WTC11 (cell line): ENCODE measurements around the gene EPS8L1. TPM values are rescaled to one million over a fixed set of nuclear protein-coding genes. Genes with fewer than 3 reads are reported as not detected.

Source experiments
- ATAC-seq: fragments of 200-7000 bp; cut with Tn5 transposase; 2 replicates; pipeline ENCODE4 v1.10.0; 2021; ENCODE audit warnings: mild to moderate bottlenecking, moderate library complexity
- CTCF ChIA-PET: fragments of 300-600 bp; sonication (Branson Sonifier 250); formaldehyde crosslinking; loops from one replicate; lab custom pipeline; 2021; ENCODE audit warnings: antibody characterized with exemption; lab: Charles Lee
- POLR2A ChIA-PET: fragments of 350-600 bp; sonication (Branson Sonifier 250); formaldehyde crosslinking; loops from one replicate; lab custom pipeline; 2021; ENCODE audit warnings: antibody characterized with exemption; lab: Charles Lee
- DNase-seq: peaks from one replicate; pipeline ENCODE4 v3.0.0; 2021; ENCODE audit warnings: low spot score
- H3K27ac Mint-ChIP-seq: 2 replicates; pipeline ENCODE4 v1.8.0; 2021; ENCODE audit warnings: mixed read lengths
- H3K27me3 Mint-ChIP-seq: 2 replicates; pipeline ENCODE4 v1.8.0; 2021; ENCODE audit warnings: low read depth, mild to moderate bottlenecking, moderate library complexity, mixed read lengths
- H3K36me3 Mint-ChIP-seq: 2 replicates; pipeline ENCODE4 v1.8.0; 2021; ENCODE audit warnings: mixed read lengths
- H3K4me1 Mint-ChIP-seq: 2 replicates; pipeline ENCODE4 v1.8.0; 2022; ENCODE audit warnings: mixed read lengths
- H3K4me3 Mint-ChIP-seq: 2 replicates; pipeline ENCODE4 v1.8.0; 2021; ENCODE audit warnings: mild to moderate bottlenecking, moderate library complexity, mixed read lengths
- H3K9me3 Mint-ChIP-seq: 2 replicates; pipeline ENCODE4 v1.8.0; 2021; ENCODE audit warnings: mixed read lengths
- CREM ChIP-seq: sonication (generic); formaldehyde crosslinking; IDR thresholded peaks from 2 replicates; pipeline ENCODE4 v1.8.1; 2022; ENCODE audit warnings: mild to moderate bottlenecking, missing genetic modification reagents, moderate library complexity
- E2F1 ChIP-seq: sonication (generic); formaldehyde crosslinking; IDR thresholded peaks from 2 replicates; pipeline ENCODE4 v1.8.0; 2022; ENCODE audit warnings: mild to moderate bottlenecking, missing genetic modification reagents
- ESRRA ChIP-seq: sonication (generic); formaldehyde crosslinking; IDR thresholded peaks from 2 replicates; pipeline ENCODE4 v1.8.1; 2022; ENCODE audit warnings: mild to moderate bottlenecking, missing genetic modification reagents, borderline replicate concordance
- FOXP4 ChIP-seq: sonication (generic); formaldehyde crosslinking; IDR thresholded peaks from 2 replicates; pipeline ENCODE4 v1.8.0; 2022; ENCODE audit warnings: mild to moderate bottlenecking, missing genetic modification reagents
- JAZF1 ChIP-seq: fragments of 250-450 bp; sonication (Bioruptor Pico); IDR thresholded peaks from 2 replicates; pipeline ENCODE4 v1.9.0; 2021; ENCODE audit warnings: moderate library complexity, mild to moderate bottlenecking, inconsistent platforms
- MAX ChIP-seq: sonication (generic); formaldehyde crosslinking; IDR thresholded peaks from 2 replicates; pipeline ENCODE4 v1.8.0; 2022; ENCODE audit warnings: mild to moderate bottlenecking, missing genetic modification reagents
- NFATC4 ChIP-seq: fragments of 250-450 bp; sonication (Bioruptor Pico); IDR thresholded peaks from 2 replicates; pipeline ENCODE4 v1.9.0; 2021; ENCODE audit warnings: mild to moderate bottlenecking
- NFYB ChIP-seq: sonication (generic); formaldehyde crosslinking; conservative IDR thresholded peaks from 2 replicates; pipeline ENCODE4 v1.8.0; 2022; ENCODE audit warnings: low read depth, missing genetic modification reagents
- SMAD4 ChIP-seq: sonication (generic); formaldehyde crosslinking; IDR thresholded peaks from 2 replicates; pipeline ENCODE4 v1.8.0; 2022; ENCODE audit warnings: mild to moderate bottlenecking, missing genetic modification reagents
- SP1 ChIP-seq: sonication (generic); formaldehyde crosslinking; conservative IDR thresholded peaks from 2 replicates; pipeline ENCODE4 v1.8.1; 2022; ENCODE audit warnings: missing genetic modification reagents
- STAT6 ChIP-seq: sonication (generic); formaldehyde crosslinking; conservative IDR thresholded peaks from 2 replicates; pipeline ENCODE4 v1.8.1; 2023; ENCODE audit warnings: mild to moderate bottlenecking, low read depth, missing genetic modification reagents, moderate library complexity
- TEAD1 ChIP-seq: sonication (generic); formaldehyde crosslinking; IDR thresholded peaks from 2 replicates; pipeline ENCODE4 v1.8.0; 2022; ENCODE audit warnings: mild to moderate bottlenecking, missing genetic modification reagents
- USF2 ChIP-seq: sonication (generic); formaldehyde crosslinking; IDR thresholded peaks from 2 replicates; pipeline ENCODE4 v1.8.1; 2023; ENCODE audit warnings: mild to moderate bottlenecking, missing genetic modification reagents, moderate library complexity
- ZBTB21 ChIP-seq: sonication (generic); formaldehyde crosslinking; IDR thresholded peaks from 2 replicates; pipeline ENCODE4 v1.8.1; 2023; ENCODE audit warnings: mild to moderate bottlenecking, missing genetic modification reagents, borderline replicate concordance
- ZBTB43 ChIP-seq: sonication (generic); formaldehyde crosslinking; IDR thresholded peaks from 2 replicates; pipeline ENCODE4 v1.8.1; 2023; ENCODE audit warnings: mild to moderate bottlenecking, missing genetic modification reagents
- ZNF263 ChIP-seq: sonication (generic); formaldehyde crosslinking; IDR thresholded peaks from 2 replicates; pipeline ENCODE4 v1.8.1; 2022; ENCODE audit warnings: low read depth, mild to moderate bottlenecking, moderate library complexity, missing genetic modification reagents
- ZNF512 ChIP-seq: sonication (generic); formaldehyde crosslinking; IDR thresholded peaks from 2 replicates; pipeline ENCODE4 v1.8.1; 2022; ENCODE audit warnings: missing genetic modification reagents, borderline replicate concordance
- ZNF532 ChIP-seq: fragments of 250-450 bp; sonication (Bioruptor Pico); IDR thresholded peaks from 2 replicates; pipeline ENCODE4 v1.9.0; 2021; ENCODE audit warnings: mild to moderate bottlenecking, borderline replicate concordance
- ZNF671 ChIP-seq: fragments of 250-450 bp; sonication (Bioruptor Pico); IDR thresholded peaks from 2 replicates; pipeline ENCODE4 v1.8.0; 2021; ENCODE audit warnings: mild to moderate bottlenecking
- total RNA-seq: library from RNA; stranded (reverse); gene quantifications from 3 replicates; pipeline ENCODE4 v1.2.3, GENCODE V29; 2021

Gene EPS8L1
- total RNA-seq, 1 experiment from 2014 or later: 38.9 TPM

GRCh38 chr19:55080968-55081769, 5.5 kb downstream of the EPS8L1 start (continued):
- TF ChIP-seq JAZF1 (CRISPR knock-in tag) (no peak), MAX (CRISPR knock-in tag) (peak; percentile 48; the same call in 1 of the 2 replicates), ZBTB21 (CRISPR knock-in tag) (no peak), SP1 (CRISPR knock-in tag) (peak; percentile 63), ZNF671 (no peak), TEAD1 (peak; percentile 68; the same call in 1 of the 2 replicates), SMAD4 (0 out of 2 replicates have a peak, but pooled peaks have one; percentile 44), ZBTB43 (CRISPR knock-in tag) (no peak), FOXP4 (CRISPR knock-in tag) (no peak; the same call in 1 of the 2 replicates), ESRRA (CRISPR knock-in tag) (no peak), ZNF512 (CRISPR knock-in tag) (no peak)

- Mint-ChIP-seq H3K27me3 (peaks cover 76% of the 10 kb centered on the region), H3K4me1 (peaks cover 45% of the 10 kb centered on the region), H3K27ac (no peak overlapping the region), H3K4me3 (peak overlapping the region; percentile 96), H3K9me3 (no peaks in the 10 kb centered on the region), H3K36me3 (0 out of 2 replicates have a peak, but pooled peaks cover 3% of the 10 kb centered on the region)
- no peak for ATAC-seq
- ChIA-PET CTCF (no interaction called here), POLR2A (interaction anchor here (0.6 to 0.7 kb wide), 2 partner anchors 79 to 213 kb away, joined by 3 read pairs; no protein-coding TSS in a partner anchor)
- no peak for DNase-seq
- no peak for TF ChIP-seq ZNF532 (CRISPR knock-in tag)
- TF ChIP-seq NFYB (CRISPR knock-in tag): no peak
- no peak for TF ChIP-seq E2F1
- TF ChIP-seq ZNF671: no peak
- no peak for TF ChIP-seq ZNF263 (CRISPR knock-in tag)
- no peak for TF ChIP-seq NFATC4 (CRISPR knock-in tag)
- TF ChIP-seq CREM: no peak
- TF ChIP-seq USF2 (CRISPR knock-in tag): no peak
- TF ChIP-seq STAT6 (CRISPR knock-in tag): no peak
Measured at GRCh38 chr19:55081770-55082019, 6.0 kb downstream of the EPS8L1 start.
